Stomach (tissue), 4 donors: ENCODE results near the gene USP17L22.
"Not testable (repeated sequence)": the region's sequence is repeated elsewhere in the genome, so short reads cannot be mapped to it uniquely, and the experiment has no call there.

Experiments used
- POLR2AphosphoS5 ChIP-seq, 3 donors: sonication (generic); formaldehyde crosslinking; IDR thresholded peaks; one replicate each; pipeline ENCODE4 v1.6.1; 2016; ENCODE audit warnings: antibody characterized with exemption in 3 of 3
- TF ChIP-seq, protein P1 (sequence below), 7 experiments: fragments of 450-650 bp in 4 of 7; fragments of 200-600 bp in 3 of 7; sonication (generic) in 3 of 7; IDR thresholded peaks; one replicate each; pipeline ENCODE4 v1.5.1; 2016 to 2019; ENCODE audit warnings: antibody characterized with exemption in 7 of 7, control low read depth in 2 of 7, mild to moderate bottlenecking in 1 of 7

DNA sequence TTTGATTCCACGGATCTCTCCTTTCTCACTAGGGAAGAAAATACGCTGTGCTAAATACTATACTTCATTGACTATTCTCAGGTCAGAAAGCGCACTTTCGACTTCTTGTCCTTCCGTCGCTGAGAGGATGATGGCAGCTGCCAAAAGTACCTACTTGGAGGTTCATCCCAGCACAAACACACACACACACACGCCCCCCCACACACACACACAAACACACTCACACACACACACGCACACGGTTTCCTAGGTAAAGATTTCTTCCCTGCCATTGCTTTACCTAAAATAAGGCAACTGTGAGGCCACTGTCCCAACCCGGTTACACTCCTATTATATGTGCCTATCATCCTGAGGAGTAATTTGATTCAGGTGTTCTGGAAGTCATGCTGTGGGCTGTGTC is 4.3 kb downstream of the USP17L22 start:
- not testable (repeated sequence) for TF ChIP-seq POLR2AphosphoS5 (IDR thresholded peaks at IDR 0.05)
- TF ChIP-seq, protein P1, sequence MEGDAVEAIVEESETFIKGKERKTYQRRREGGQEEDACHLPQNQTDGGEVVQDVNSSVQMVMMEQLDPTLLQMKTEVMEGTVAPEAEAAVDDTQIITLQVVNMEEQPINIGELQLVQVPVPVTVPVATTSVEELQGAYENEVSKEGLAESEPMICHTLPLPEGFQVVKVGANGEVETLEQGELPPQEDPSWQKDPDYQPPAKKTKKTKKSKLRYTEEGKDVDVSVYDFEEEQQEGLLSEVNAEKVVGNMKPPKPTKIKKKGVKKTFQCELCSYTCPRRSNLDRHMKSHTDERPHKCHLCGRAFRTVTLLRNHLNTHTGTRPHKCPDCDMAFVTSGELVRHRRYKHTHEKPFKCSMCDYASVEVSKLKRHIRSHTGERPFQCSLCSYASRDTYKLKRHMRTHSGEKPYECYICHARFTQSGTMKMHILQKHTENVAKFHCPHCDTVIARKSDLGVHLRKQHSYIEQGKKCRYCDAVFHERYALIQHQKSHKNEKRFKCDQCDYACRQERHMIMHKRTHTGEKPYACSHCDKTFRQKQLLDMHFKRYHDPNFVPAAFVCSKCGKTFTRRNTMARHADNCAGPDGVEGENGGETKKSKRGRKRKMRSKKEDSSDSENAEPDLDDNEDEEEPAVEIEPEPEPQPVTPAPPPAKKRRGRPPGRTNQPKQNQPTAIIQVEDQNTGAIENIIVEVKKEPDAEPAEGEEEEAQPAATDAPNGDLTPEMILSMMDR (IDR thresholded peaks at IDR 0.05): not testable (repeated sequence)
